Cerebellar nuclear complex (tissue), 1 donor: ENCODE measurements around the gene CHTF8.

ENCODE experiments used
- DNase-seq, 2 experiments: peaks; one replicate each; lab custom pipeline; 2025; lab: John Stamatoyannopoulos, UW

Gene CHTF8

GRCh38 chr16:69112285-69113129, 19.9 kb downstream of the CHTF8 start:
- no peak for DNase-seq

- no peak for DNase-seq
These were observed 20.5 kb downstream of the CHTF8 start for GRCh38 chr16:69111876-69112230.

- no peak for DNase-seq
These were observed 21.0 kb downstream of the CHTF8 start for GRCh38 chr16:69111216-69111875.

GRCh38 chr16:69110406-69110805, 22.0 kb downstream of the CHTF8 start:
- no peak for DNase-seq

GRCh38 chr16:69109486-69110270, 22.7 kb downstream of the CHTF8 start:
- no peak for DNase-seq

DNA sequence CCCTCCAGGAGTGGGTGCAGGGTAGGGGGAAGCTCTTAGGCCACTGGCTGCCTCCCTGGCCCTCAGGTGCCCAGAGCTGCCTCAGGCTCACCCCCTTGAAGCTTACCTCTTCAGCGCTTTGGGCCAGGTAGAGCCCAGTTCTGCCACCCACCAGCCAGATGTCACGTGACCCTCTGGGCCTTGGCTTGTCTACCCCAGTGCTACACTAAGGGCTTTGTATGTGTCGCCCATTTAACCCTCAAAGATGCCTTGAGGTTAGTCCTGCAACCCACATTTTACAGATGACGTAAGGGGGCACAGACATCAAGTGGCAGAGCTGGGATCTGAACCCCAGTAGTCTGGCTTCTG, 23.5 kb downstream of the CHTF8 start:
- no peak for DNase-seq

- DNase-seq, result no peak
These were observed 24.1 kb downstream of the CHTF8 start for GRCh38 chr16:69108064-69108904.

GRCh38 chr16:69107316-69107962, 24.9 kb downstream of the CHTF8 start:
- DNase-seq, result no peak

DNA sequence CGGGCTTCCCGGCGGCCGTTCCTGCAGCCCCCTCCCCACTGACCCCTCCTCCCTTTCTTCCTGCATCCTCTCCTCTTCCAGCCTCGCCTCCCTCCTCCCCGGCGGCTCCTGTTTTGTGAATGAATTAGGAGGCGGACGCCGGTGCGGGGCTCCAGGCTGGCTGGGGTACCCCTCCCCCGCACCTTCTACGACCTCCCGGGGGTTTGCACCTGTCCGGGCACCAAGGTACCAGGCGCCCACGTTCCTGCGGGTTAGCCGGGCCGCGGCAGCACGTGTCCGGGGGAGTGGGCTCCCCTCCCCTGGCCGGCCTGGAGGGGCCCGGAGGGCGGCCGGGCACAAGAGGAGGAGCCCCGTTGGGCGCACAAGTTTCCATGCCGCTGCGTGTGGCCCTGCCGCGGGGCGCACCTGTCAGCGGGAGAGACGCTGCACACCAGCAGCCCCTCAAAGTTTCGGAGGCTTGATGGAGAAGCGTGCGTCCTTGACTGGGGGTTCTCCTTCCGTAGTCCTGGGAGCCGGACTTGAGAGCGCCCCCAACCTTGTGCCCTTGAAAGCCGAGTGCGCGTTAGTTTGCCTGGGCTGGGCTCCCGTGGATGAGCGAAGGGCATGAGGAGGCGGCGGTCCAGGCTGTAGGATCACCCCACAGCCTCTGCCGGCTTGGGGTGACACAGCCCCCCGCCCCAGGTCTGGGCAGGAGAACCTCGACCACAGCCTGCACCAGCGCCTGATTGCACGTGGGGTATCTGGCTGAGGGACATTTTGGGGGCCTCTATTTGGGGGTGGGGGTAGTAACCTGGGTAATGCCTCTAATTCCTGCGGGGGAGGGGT, 25.7 kb downstream of the CHTF8 start:
- no peak for DNase-seq

- no peak for DNase-seq
These were observed 26.7 kb downstream of the CHTF8 start, which contains the start of gene HAS3 for GRCh38 chr16:69105501-69106361. Gene HAS3, plus strand, starts transcription at chr16:69105653. Its CDS starts 3,743 bp downstream, at chr16:69109396.

DNA sequence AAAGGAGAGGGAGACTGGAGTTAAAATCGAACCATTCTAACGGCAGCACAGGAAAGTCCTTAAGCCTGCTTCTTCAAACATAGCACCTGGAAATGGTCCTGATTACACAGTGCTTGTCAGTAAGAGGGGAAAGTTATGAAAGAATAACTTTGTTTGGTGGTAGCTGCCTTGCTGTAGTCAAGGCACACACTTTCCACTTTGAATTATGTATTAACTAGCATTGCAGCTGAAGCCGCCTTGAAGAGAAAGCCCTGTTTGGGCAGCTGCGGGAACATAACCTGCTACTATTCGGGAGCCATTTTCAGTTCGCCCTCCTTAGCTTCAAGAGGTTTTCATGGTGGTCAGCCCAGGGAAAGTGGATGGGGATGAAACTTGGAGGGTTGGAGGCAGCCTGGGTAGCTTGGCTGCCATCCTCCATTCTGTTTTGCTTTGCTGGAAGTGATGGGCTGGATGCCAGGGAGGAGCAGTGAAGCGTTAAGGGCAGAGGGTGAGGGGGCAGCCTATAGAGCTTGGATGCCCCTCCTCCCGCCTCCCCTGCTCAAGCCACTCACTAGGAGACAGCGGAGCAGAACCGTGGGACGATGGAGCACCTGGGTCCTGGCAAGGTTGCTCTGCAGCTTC, 32.2 kb downstream of the CHTF8 start:
- DNase-seq, result no peak

DNA sequence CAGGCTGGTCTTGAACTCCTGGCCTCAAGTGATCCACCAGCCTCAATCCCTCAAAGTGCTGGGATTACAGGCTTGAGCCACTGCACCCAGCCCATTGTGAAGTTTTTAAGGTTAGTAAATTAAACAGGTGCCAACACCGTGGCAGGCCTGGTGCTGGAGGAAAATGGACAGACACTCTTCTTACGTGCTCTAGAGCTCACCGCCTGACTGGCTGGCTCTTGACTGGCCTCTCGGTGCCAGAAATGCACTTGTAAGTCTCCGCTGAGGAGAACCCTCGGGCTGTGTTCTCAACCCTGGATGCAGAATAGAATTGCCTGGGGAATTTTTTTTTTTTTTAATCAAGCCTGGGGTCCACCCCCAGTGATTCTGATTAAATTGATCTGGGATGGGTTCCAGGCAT, 37.2 kb downstream of the CHTF8 start:
- no peak for DNase-seq

GRCh38 chr16:69094501-69094900, 37.9 kb downstream of the CHTF8 start:
- no peak for DNase-seq

GRCh38 chr16:69093974-69094373, 38.4 kb downstream of the CHTF8 start:
- no peak for DNase-seq

DNA sequence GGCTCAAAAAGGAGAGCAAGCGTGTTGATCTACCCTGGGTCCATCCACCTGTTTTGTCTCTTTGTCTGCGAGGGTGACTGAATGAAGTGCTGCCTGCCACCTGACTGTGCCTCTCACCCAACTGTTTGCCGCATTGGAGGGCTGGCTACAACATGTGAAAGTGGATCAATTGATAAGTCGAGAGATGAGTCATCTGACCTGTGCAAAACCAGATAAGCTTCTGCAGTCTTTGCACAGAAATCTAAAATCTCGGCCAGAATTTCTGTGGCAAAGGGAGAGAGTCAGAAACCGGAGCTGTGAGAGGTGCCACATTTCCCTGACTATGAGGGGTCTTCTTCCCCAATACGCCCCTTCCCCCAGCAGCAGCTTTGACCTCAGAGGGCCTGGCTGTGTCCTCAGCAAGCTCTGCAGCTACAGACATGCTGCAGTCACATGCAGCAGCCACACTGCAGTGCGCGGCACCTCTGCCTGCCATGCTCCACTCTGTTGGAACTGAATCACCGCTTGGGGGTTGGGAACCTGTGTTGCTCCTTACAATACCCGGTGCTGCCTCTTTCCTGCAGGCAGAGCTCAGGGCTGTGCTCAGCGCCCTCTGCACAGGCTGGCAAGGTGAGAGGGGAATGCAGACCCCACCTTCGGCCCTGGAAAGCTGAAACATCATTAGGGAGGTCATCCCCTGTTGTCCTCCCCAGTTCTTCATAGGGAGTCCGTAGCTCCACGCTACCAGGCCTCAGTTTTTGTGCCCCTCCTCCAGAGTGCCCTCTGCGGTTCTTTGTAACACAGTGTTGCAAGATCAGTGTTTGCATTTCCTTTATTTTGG, 43.1 kb downstream of the CHTF8 start:
- DNase-seq, result no peak

DNA sequence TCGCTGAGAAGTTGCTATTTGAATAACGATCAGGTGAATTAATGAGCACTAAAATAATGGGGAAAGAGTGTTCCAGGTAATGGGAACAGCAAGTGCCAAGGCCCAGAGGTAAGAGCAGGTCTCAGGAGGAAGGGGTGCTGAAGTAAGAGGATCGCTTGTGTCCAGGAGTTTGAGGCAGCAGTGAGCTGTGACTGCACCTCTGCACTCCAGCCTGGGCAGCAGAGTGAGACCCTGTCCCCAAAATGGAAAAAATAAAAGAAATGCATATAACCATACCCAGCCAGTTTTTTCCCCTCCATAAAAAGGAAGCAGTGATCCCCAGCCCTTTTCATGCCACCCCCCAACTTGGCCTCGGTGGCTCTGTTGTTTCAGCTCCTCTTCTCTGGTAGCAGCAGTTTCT, 43.7 kb downstream of the CHTF8 start:
- no peak for DNase-seq

- no peak for DNase-seq
These were observed 45.2 kb downstream of the CHTF8 start for GRCh38 chr16:69087161-69087581.
